ENCODE results near the gene SIPA1L3. TPM values are rescaled to one million over a fixed set of nuclear protein-coding genes. Genes with fewer than 3 reads are reported as not detected.

SIPA1L3 gene
- polyA plus RNA-seq, 1 donor from 2014 or later, result 2.8 TPM

DNA sequence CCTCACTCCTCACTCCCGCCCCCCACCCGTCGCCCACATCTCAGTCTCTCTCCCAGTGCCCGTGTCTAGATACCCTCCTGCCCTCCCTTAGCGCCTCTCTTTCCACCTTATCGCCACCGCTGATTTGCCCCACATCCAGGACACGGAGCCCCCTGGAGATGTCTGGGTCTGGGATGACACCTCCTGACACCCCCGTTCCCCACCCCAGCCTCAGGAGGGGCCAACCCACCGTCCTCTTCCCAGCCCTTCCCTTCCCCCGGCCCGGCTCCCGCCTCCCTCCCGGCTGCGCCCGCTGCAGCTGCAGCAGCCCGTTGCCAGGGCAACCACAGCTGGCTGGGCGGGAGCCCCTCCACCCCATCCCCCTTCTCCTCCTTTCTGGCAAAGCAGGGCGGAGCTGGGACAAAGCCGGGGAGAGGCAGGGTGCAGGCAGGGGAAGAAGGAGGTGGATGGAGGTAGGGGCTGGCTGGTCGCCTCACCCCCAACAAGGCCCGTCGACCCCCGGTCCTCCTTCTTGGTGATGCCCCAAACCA is 303.5 kb downstream of the SIPA1L3 start:
- Histone ChIP-seq H3K4me3 (ENCODE audit: low read length) (peak overlapping the region; percentile 65), H3K27ac (ENCODE audit: low read length) (peak overlapping the region; percentile 98), H3K9ac (ENCODE audit: low read length) (peak overlapping the region; percentile 79), H3K4me2 (ENCODE audit: low read length) (peak overlapping the region; percentile 79), H3K9me2 (ENCODE audit: insufficient read depth, low read length) (no peaks in the 10 kb centered on the region), H2AFZ (ENCODE audit: low read depth, low read length) (peak overlapping the region; percentile 34), H3K27me3 (ENCODE audit: insufficient read depth, low read depth, low read length) (no peaks in the 10 kb centered on the region), H3K36me3 (ENCODE audit: insufficient read depth, low read length) (no peaks in the 10 kb centered on the region), H3K9me3 (ENCODE audit: low read length) (no peaks in the 10 kb centered on the region), H3K79me2 (replicated peaks; ENCODE audit: insufficient read depth, low read length) (no peaks in the 10 kb centered on the region), H3F3A (ENCODE audit: insufficient read depth, low read length, poor library complexity, severe bottlenecking) (no peaks in the 10 kb centered on the region), H4K20me1 (ENCODE audit: insufficient read depth) (no peaks in the 10 kb centered on the region)
- TF ChIP-seq EP300 (conservative IDR thresholded peaks at IDR 0.05; ENCODE audit: poor library complexity, severe bottlenecking) (peak; percentile 66), POLR2AphosphoS5 (IDR thresholded peaks at IDR 0.05) (peak; percentile 85), RAD21 (conservative IDR thresholded peaks at IDR 0.05) (peak; percentile 37), EZH2 (IDR thresholded peaks at IDR 0.05; ENCODE audit: borderline replicate concordance, insufficient read depth, low read length, poor library complexity, severe bottlenecking) (no peak), TAF1 (IDR thresholded peaks at IDR 0.05; ENCODE audit: low read depth) (peak; percentile 52)

DNA sequence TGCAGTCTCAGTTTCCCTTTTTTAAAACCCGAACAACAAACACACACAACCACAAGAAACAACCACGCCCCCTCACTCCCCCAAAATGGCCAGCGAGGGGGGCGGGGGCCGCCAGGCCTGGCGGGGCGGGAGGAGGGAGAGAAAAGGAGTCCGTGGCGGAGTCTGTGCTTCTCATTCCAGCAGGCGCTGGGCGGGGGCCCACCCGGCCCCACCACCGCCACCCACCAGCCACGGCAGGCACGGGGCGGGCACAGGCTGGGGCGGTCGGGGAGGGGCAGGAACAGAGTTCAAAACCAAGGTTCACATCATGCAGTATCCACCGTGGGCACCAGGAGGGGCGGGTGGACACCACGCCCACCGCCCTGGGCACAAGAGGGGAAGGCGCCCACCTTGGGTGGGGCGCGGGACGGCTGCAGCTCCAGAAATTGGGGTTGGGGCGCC is 304.2 kb downstream of the SIPA1L3 start:
- Histone ChIP-seq H3K79me2 (replicated peaks; ENCODE audit: insufficient read depth, low read length) (no peaks in the 10 kb centered on the region), H3K27ac (ENCODE audit: low read length) (peak overlapping the region; percentile 98), H3K9me2 (ENCODE audit: insufficient read depth, low read length) (no peaks in the 10 kb centered on the region), H3K9me3 (ENCODE audit: low read length) (no peaks in the 10 kb centered on the region), H3K36me3 (ENCODE audit: insufficient read depth, low read length) (no peaks in the 10 kb centered on the region), H3K9ac (ENCODE audit: low read length) (peak overlapping the region; percentile 79), H3K27me3 (ENCODE audit: insufficient read depth, low read depth, low read length) (no peaks in the 10 kb centered on the region), H3K4me3 (ENCODE audit: low read length) (peak overlapping the region; percentile 65), H2AFZ (ENCODE audit: low read depth, low read length) (peak overlapping the region; percentile 34), H3K4me2 (ENCODE audit: low read length) (peak overlapping the region; percentile 52), H3F3A (ENCODE audit: insufficient read depth, low read length, poor library complexity, severe bottlenecking) (no peaks in the 10 kb centered on the region), H4K20me1 (ENCODE audit: insufficient read depth) (no peaks in the 10 kb centered on the region)
- TF ChIP-seq TAF1 (IDR thresholded peaks at IDR 0.05; ENCODE audit: low read depth) (no peak), SMC3 (conservative IDR thresholded peaks at IDR 0.05; ENCODE audit: poor library complexity) (no peak), MXI1 (conservative IDR thresholded peaks at IDR 0.05; ENCODE audit: poor library complexity, severe bottlenecking) (no peak), EP300 (conservative IDR thresholded peaks at IDR 0.05; ENCODE audit: poor library complexity, severe bottlenecking) (no peak), EZH2 (IDR thresholded peaks at IDR 0.05; ENCODE audit: borderline replicate concordance, insufficient read depth, low read length, poor library complexity, severe bottlenecking) (no peak), RAD21 (conservative IDR thresholded peaks at IDR 0.05) (no peak), POLR2AphosphoS5 (IDR thresholded peaks at IDR 0.05) (no peak)
- TF ChIP-seq, protein P1, sequence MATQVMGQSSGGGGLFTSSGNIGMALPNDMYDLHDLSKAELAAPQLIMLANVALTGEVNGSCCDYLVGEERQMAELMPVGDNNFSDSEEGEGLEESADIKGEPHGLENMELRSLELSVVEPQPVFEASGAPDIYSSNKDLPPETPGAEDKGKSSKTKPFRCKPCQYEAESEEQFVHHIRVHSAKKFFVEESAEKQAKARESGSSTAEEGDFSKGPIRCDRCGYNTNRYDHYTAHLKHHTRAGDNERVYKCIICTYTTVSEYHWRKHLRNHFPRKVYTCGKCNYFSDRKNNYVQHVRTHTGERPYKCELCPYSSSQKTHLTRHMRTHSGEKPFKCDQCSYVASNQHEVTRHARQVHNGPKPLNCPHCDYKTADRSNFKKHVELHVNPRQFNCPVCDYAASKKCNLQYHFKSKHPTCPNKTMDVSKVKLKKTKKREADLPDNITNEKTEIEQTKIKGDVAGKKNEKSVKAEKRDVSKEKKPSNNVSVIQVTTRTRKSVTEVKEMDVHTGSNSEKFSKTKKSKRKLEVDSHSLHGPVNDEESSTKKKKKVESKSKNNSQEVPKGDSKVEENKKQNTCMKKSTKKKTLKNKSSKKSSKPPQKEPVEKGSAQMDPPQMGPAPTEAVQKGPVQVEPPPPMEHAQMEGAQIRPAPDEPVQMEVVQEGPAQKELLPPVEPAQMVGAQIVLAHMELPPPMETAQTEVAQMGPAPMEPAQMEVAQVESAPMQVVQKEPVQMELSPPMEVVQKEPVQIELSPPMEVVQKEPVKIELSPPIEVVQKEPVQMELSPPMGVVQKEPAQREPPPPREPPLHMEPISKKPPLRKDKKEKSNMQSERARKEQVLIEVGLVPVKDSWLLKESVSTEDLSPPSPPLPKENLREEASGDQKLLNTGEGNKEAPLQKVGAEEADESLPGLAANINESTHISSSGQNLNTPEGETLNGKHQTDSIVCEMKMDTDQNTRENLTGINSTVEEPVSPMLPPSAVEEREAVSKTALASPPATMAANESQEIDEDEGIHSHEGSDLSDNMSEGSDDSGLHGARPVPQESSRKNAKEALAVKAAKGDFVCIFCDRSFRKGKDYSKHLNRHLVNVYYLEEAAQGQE (IDR thresholded peaks at IDR 0.05; ENCODE audit: borderline replicate concordance), result no peak
- TF ChIP-seq, protein P2, sequence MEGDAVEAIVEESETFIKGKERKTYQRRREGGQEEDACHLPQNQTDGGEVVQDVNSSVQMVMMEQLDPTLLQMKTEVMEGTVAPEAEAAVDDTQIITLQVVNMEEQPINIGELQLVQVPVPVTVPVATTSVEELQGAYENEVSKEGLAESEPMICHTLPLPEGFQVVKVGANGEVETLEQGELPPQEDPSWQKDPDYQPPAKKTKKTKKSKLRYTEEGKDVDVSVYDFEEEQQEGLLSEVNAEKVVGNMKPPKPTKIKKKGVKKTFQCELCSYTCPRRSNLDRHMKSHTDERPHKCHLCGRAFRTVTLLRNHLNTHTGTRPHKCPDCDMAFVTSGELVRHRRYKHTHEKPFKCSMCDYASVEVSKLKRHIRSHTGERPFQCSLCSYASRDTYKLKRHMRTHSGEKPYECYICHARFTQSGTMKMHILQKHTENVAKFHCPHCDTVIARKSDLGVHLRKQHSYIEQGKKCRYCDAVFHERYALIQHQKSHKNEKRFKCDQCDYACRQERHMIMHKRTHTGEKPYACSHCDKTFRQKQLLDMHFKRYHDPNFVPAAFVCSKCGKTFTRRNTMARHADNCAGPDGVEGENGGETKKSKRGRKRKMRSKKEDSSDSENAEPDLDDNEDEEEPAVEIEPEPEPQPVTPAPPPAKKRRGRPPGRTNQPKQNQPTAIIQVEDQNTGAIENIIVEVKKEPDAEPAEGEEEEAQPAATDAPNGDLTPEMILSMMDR (IDR thresholded peaks at IDR 0.05; ENCODE audit: poor library complexity, severe bottlenecking), result no peak

Measured in neural cell (in vitro differentiated cells).